Sigmoid colon (tissue), 7 donors: ENCODE data around the gene SIK3. TPM values are rescaled to one million over a fixed set of nuclear protein-coding genes. Genes with fewer than 3 reads are reported as not detected.

Experiments used
- DNase-seq: peaks from one replicate; pipeline ENCODE4 v3.0.0-alpha.2; 2019
- H3K27ac ChIP-seq, 4 donors: fragments of 200-600 bp; sonication (generic); one replicate each; pipeline ENCODE4 v1.5.1; 2016 to 2019; ENCODE audit warnings: mild to moderate bottlenecking in 1 of 4
- H3K27me3 ChIP-seq, 3 donors: fragments of 200-600 bp; sonication (generic); one replicate each; pipeline ENCODE4 v1.5.1; 2019; ENCODE audit warnings: mild to moderate bottlenecking in 1 of 3
- H3K36me3 ChIP-seq, 4 donors: fragments of 200-600 bp; sonication (generic); one replicate each; pipeline ENCODE4 v1.5.1; 2016 to 2019
- H3K4me1 ChIP-seq, 4 donors: fragments of 200-600 bp; sonication (generic); one replicate each; pipeline ENCODE4 v1.5.1; 2017 to 2019
- H3K4me3 ChIP-seq, 4 donors: fragments of 200-600 bp; sonication (generic); one replicate each; pipeline ENCODE4 v1.5.1; 2017 to 2019; ENCODE audit warnings: mild to moderate bottlenecking in 2 of 4, moderate library complexity in 1 of 4
- H3K9me3 ChIP-seq, 4 donors: fragments of 200-600 bp in 3 of 4; sonication (generic) in 3 of 4; one replicate each; pipeline versions ENCODE4 v1.5.1 to v1.6.1; 2013 to 2019
- EP300 ChIP-seq, 4 donors: sonication (generic); formaldehyde crosslinking; IDR thresholded peaks; one replicate each; pipeline ENCODE4 v1.6.1; 2017; ENCODE audit warnings: antibody characterized with exemption in 4 of 4
- POLR2A ChIP-seq, 2 donors: fragments of 450-650 bp; IDR thresholded peaks; one replicate each; pipeline ENCODE4 v1.6.1; 2016; ENCODE audit warnings: antibody characterized with exemption in 2 of 2, mild to moderate bottlenecking in 2 of 2, moderate library complexity in 2 of 2
- POLR2AphosphoS5 ChIP-seq, 4 donors: sonication (generic); formaldehyde crosslinking; IDR thresholded peaks; one replicate each; pipeline ENCODE4 v1.6.1; 2017; ENCODE audit warnings: antibody characterized with exemption in 4 of 4
- WGBS, 2 donors: extraction: QIAGEN DNeasy Blood & Tissue Kit; methylation state at CpG; one replicate each; pipeline ENCODE4 v1.1.7; 2013; 5-methylcytosine and 5-hydroxymethylcytosine counted together
- intact Hi-C: fragments of 100-400 bp; cut with DNase I; formaldehyde crosslinking; loops from one replicate; pipeline ENCODE4 v1.15.1; 2023
- polyA plus RNA-seq, 3 donors: library from polyadenylated mRNA; stranded (reverse); fragments of 200-250 nt; gene quantifications; one replicate each; pipeline ENCODE4 v1.2.3, GENCODE V29; 2013
- total RNA-seq, 4 donors: library from RNA; depleted of rRNA; stranded (reverse); fragments of >200 nt; gene quantifications; one replicate each; pipeline ENCODE4 v1.1.0, GENCODE V29; 2016
- TF ChIP-seq, protein P1 (sequence below), 4 experiments: fragments of 450-650 bp in 3 of 4; fragments of 200-600 bp in 1 of 4; IDR thresholded peaks; one replicate each; pipeline ENCODE4 v1.5.1; 2016 to 2019; ENCODE audit warnings: antibody characterized with exemption in 4 of 4, mild to moderate bottlenecking in 3 of 4, moderate library complexity in 2 of 4
- donor health status: healthy with polysubstance abuse.
- donor health status: Bipolar disorder and iron deficiency.
- donor health status: healthy.

The SIK3 gene
- total and polyA plus RNA-seq, 7 donors, result 5.5 to 53.2 (median 35.3) TPM

GRCh38 chr11:117096201-117096991 lies 1.8 kb downstream of the SIK3 start:
- Histone ChIP-seq H3K27me3 (no peaks in the 10 kb centered on the region), H3K27ac (peak overlapping the region; percentile 97 to 100 (median 98)), H3K4me3 (peak overlapping the region; percentile 77 to 98 (median 91)), H3K36me3 (no peaks in the 10 kb centered on the region), H3K4me1 (peaks cover 0 to 70% (median 59%) of the 10 kb centered on the region in 4 donors), H3K9me3 (no peaks in the 10 kb centered on the region)
- TF ChIP-seq POLR2AphosphoS5 (IDR thresholded peaks at IDR 0.05), result no peak
- TF ChIP-seq, protein P1, sequence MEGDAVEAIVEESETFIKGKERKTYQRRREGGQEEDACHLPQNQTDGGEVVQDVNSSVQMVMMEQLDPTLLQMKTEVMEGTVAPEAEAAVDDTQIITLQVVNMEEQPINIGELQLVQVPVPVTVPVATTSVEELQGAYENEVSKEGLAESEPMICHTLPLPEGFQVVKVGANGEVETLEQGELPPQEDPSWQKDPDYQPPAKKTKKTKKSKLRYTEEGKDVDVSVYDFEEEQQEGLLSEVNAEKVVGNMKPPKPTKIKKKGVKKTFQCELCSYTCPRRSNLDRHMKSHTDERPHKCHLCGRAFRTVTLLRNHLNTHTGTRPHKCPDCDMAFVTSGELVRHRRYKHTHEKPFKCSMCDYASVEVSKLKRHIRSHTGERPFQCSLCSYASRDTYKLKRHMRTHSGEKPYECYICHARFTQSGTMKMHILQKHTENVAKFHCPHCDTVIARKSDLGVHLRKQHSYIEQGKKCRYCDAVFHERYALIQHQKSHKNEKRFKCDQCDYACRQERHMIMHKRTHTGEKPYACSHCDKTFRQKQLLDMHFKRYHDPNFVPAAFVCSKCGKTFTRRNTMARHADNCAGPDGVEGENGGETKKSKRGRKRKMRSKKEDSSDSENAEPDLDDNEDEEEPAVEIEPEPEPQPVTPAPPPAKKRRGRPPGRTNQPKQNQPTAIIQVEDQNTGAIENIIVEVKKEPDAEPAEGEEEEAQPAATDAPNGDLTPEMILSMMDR (IDR thresholded peaks at IDR 0.05), result no peak
- no peak for TF ChIP-seq POLR2A (IDR thresholded peaks at IDR 0.05)
- TF ChIP-seq EP300 (IDR thresholded peaks at IDR 0.05), result no peak
- intact Hi-C loops, result loop anchor here (5.0 kb wide), 1 partner anchor 109 kb away; no protein-coding TSS in a partner anchor
- no peak for DNase-seq
- 38 to 41% methylated on average over 6 of the region's 6 CpGs for WGBS, 2 donors

- intact Hi-C loops, result loop anchor here (5.0 kb wide), 1 partner anchor 108 kb away; no protein-coding TSS in a partner anchor
Measured at GRCh38 chr11:117095284-117096161, 2.7 kb downstream of the SIK3 start.

DNA sequence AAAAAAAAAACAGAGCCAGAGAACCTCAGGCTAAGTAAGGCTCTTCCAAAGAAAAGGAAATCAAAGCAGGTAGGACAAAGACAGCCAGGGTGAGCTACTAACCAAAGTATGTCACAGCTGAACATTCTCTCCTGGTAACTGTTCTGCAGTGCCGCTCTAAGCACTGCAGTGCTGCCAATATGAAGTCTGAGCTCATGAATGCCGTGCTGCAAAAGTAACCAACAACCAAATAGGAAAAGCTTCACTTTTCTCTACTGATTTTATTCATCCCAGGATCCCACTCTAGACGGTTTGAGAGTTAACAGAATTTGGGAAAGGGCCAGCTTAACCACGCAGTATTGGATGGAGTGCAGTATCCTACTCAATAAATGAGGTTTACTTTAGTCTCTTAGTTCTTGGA lies 3.5 kb downstream of the SIK3 start:
- Histone ChIP-seq H3K36me3 (no peaks in the 10 kb centered on the region), H3K4me3 (peak overlapping the region in 2 of 4 donors; percentile 4 to 9), H3K27ac (peak overlapping the region; percentile 97 to 100 (median 98)), H3K4me1 (peaks cover 0 to 85% (median 69%) of the 10 kb centered on the region in 4 donors), H3K9me3 (no peaks in the 10 kb centered on the region), H3K27me3 (no peaks in the 10 kb centered on the region)
- 37 to 38% methylated on average over 4 of the region's 4 CpGs for WGBS, 2 donors
- no peak for TF ChIP-seq POLR2A (IDR thresholded peaks at IDR 0.05)
- TF ChIP-seq, protein P1 (IDR thresholded peaks at IDR 0.05), result no peak
- no peak for TF ChIP-seq EP300 (IDR thresholded peaks at IDR 0.05)
- peak in 3 of 4 donors; percentile 30 to 41 (median 40) for TF ChIP-seq POLR2AphosphoS5 (IDR thresholded peaks at IDR 0.05)
- intact Hi-C loops, result loop anchor here (5.0 kb wide), 1 partner anchor 107 kb away; no protein-coding TSS in a partner anchor
- DNase-seq, result no peak

More at GRCh38 chr11:117095284-117096161, 2.7 kb downstream of the SIK3 start:
- Histone ChIP-seq H3K27ac (peak overlapping the region; percentile 97 to 100 (median 98)), H3K4me3 (peak overlapping the region in 2 of 4 donors; percentile 77 to 98), H3K27me3 (no peaks in the 10 kb centered on the region), H3K4me1 (peaks cover 0 to 79% (median 62%) of the 10 kb centered on the region in 4 donors), H3K9me3 (no peaks in the 10 kb centered on the region), H3K36me3 (no peaks in the 10 kb centered on the region)
- DNase-seq, result no peak
- 27 to 38% methylated on average over 9 of the region's 9 CpGs for WGBS, 2 donors
- TF ChIP-seq, protein P1 (IDR thresholded peaks at IDR 0.05), result no peak
- no peak for TF ChIP-seq POLR2AphosphoS5 (IDR thresholded peaks at IDR 0.05)
- no peak for TF ChIP-seq EP300 (IDR thresholded peaks at IDR 0.05)
- no peak for TF ChIP-seq POLR2A (IDR thresholded peaks at IDR 0.05)

- H3K36me3 ChIP-seq, result no peaks in the 10 kb centered on the region
- no peaks in the 10 kb centered on the region for H3K27me3 ChIP-seq
- peak overlapping the region; percentile 56 to 99 (median 98) for H3K27ac ChIP-seq
- no peak for DNase-seq
- H3K9me3 ChIP-seq, result no peaks in the 10 kb centered on the region
- TF ChIP-seq, protein P1 (IDR thresholded peaks at IDR 0.05), result no peak
- no peak for TF ChIP-seq EP300 (IDR thresholded peaks at IDR 0.05)
- no peak for TF ChIP-seq POLR2AphosphoS5 (IDR thresholded peaks at IDR 0.05)
- TF ChIP-seq POLR2A (IDR thresholded peaks at IDR 0.05), result no peak
- no peak overlapping the region for H3K4me3 ChIP-seq
- peaks cover 0 to 86% (median 65%) of the 10 kb centered on the region in 4 donors for H3K4me1 ChIP-seq
- 46 to 52% methylated on average over 5 of the region's 5 CpGs for WGBS, 2 donors
- intact Hi-C loops, result no loop called here
Measured at GRCh38 chr11:117092951-117093590, 5.2 kb downstream of the SIK3 start.
